ENCODE measurements around the gene SYNE2.

Gene SYNE2

GRCh38 chr14:64212666-64213065 is 359.9 kb downstream of the SYNE2 start:
- no peak for FAIRE-seq
- DNase-seq (ENCODE audit: low spot score), result no peak

DNA sequence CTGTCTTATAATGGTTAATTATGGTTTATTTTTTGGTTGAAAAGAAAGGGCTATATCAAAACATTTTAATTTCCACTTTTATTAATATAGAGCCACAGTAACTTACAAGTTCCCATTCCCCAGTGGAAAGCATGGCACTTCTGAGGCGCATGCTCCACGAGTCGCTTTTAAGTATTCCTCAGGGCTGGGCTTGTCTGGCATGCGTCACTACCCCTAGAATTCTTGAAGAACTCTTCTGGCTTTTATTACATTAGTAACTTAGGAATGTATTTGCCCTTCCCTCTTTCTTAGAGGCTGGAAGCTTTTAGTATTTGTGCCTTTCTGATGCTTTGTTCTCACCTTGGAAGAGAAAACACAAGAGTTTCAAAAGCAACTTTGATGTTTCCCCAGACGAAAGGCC is 360.3 kb downstream of the SYNE2 start:
- DNase-seq (ENCODE audit: low spot score) (no peak), FAIRE-seq (no peak)

DNA sequence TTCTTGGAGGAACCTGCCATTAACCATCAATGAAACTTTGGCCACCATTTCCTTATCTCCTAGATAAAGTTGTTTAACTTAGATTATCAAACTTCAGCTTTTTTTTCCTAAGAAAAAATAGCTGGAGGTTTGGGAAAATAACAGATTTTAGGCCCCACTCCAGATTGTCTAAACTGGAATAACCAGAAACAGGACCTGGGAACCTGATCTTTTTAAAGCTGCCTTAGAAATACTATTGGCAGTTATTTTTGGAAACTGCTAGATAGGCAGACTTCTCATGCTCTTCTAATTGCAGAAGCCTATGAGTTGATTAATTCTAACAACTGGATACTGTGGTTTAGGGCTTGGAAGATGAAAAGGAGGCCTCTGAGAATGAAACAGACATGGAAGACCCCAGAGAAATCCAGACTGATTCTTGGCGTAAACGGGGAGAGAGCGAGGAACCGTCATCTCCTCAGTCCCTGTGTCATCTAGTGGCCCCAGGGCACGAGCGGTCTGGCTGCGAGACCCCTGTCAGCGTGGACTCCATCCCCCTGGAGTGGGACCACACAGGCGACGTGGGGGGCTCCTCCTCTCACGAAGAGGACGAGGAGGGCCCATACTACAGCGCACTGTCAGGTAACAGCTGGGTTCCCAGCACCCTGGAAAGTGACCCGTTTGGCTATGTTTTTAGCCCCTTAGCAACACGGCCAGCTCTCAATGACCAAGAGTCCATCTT is 361.2 kb downstream of the SYNE2 start:
- no peak for DNase-seq (ENCODE audit: low spot score)
- FAIRE-seq, result no peak

GRCh38 chr14:64215274-64215673 is 362.5 kb downstream of the SYNE2 start:
- no peak for DNase-seq (ENCODE audit: low spot score)

DNA sequence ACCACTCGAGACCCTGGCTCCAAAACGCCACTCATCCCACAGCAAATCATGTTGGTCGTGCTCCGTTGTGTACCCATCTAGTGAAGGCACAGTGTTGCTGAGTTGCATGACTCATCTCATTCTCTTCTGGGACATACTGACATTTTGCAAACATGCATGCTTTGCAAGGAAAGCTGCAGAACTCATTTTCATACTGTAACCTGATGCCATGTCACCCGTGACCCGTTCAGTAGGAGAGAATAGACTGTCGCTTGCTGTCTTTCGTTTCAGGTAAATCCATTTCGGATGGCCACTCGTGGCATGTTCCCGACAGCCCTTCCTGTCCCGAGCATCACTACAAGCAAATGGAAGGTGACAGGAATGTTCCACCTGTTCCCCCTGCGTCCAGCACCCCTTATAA is 363.2 kb downstream of the SYNE2 start:
- FAIRE-seq (no peak), DNase-seq (ENCODE audit: low spot score) (no peak)

More at GRCh38 chr14:64215274-64215673, 362.5 kb downstream of the SYNE2 start:
- FAIRE-seq, result no peak

GRCh38 chr14:64217308-64217707 is 364.5 kb downstream of the SYNE2 start:
- no peak for FAIRE-seq
- no peak for DNase-seq (ENCODE audit: low spot score)

DNA sequence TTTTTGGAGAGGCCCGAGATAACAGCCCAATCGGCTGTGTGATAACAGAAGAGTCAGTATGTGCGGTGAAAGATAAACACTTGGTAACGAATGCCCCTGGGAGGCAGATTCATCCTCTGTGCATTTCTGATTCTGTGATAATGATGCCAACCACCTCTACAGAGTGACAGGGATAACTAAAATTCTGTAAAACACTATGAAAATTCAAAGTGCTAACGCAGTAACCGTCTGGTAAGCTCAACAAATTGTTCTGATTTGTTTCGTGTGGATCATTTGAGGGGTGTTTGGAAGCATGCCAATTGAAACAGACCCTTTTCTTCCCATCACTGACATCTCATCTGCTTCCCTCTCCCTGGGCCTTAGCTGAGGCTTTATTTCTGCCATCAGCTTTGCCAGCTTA is 365.0 kb downstream of the SYNE2 start:
- FAIRE-seq (no peak), DNase-seq (ENCODE audit: low spot score) (no peak)

DNA sequence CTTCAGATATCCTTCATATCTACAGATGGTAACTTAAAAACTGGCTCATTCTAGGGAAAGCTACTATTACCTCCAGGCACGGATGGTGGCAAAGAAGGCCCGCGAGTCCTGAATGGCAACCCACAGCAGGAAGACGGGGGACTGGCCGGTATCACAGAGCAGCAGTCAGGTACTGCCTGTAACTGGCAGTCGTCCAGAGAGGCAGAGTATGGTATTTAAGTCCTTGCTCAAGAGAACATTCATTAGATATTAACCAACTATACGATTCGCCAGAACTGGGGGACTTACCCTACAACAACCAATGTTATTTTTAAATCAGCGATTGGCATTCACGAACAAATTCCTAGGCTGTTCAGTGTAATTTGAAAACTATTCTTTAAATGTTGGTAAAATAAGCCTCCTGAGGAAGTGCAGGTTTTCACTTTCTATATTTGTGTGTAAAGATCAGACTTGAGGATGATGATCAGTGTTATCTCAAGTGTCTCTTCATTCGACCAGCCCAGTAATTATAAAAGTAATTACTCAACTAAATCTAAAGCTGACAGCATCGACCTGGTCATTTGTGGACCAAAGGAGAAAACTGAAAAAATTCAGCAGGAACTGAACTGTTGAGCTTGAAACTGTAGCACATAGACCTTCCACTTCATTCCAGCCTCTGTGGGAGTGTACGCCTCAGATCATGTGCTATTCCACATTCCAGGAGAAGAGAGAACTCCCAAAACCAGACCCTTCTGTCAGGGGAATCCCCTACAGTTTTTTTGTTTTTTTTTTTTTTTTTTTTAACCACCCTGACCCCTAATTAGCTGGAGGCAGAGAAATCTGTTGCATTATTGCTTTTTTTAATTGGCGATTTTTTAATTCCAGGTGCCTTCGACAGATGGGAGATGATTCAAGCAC is 365.8 kb downstream of the SYNE2 start:
- DNase-seq (ENCODE audit: low spot score) (no peak), FAIRE-seq (no peak)

- DNase-seq (ENCODE audit: low spot score) (no peak), FAIRE-seq (no peak)
These were observed 367.3 kb downstream of the SYNE2 start for GRCh38 chr14:64220056-64220455.

DNA sequence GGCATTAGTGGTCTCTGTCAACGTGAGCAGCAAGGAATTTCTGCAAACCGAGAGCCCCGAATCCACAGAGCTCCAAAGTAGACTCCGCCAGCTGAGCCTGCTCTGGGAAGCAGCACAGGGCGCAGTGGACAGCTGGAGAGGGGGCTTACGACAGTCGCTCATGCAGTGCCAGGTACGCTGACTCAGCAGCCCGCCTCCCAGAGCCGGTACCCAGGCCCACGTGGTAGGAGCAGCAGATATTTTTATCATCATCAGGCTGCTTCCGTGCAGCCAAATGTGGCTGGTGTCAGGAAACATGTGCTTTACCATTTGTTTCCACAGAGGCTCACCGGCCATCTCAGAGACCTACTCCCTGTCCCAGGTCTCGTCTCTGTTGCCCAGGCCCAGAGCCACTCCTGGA is 367.7 kb downstream of the SYNE2 start:
- FAIRE-seq (no peak), DNase-seq (ENCODE audit: low spot score) (no peak)

- no peak for FAIRE-seq
- no peak for DNase-seq (ENCODE audit: low spot score)
These were observed 368.7 kb downstream of the SYNE2 start for GRCh38 chr14:64221391-64222003.

- no peak for DNase-seq (ENCODE audit: low spot score)
- FAIRE-seq, result no peak
These were observed 372.4 kb downstream of the SYNE2 start for GRCh38 chr14:64225151-64225757.

- FAIRE-seq, result no peak
These were observed 375.1 kb downstream of the SYNE2 start for GRCh38 chr14:64227856-64228255.

DNA sequence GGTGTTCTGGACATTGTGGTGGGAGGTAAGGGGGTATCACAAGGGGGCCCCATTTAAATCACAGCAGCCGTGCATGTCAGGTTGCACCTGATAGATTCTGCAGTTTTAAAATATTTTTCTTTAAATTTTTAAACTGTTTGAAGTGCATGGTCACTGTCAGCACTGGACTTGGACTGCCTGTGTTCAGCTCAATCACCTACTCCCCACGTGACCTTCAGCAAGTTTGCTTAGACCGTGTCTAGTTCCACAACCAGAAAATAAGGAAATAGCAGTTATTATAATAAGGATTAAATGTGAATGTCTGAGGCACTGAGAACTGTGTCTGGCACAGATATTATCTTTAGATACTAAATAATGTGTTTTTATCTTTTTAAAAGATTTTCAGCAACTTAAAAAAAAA is 376.7 kb downstream of the SYNE2 start:
- DNase-seq (ENCODE audit: low spot score) (no peak), FAIRE-seq (no peak)

More at GRCh38 chr14:64227856-64228255, 375.1 kb downstream of the SYNE2 start:
- no peak for DNase-seq (ENCODE audit: low spot score)

- peak; percentile 22 for FAIRE-seq
- peak; percentile 39 for DNase-seq (ENCODE audit: low spot score)
These were observed 379.5 kb downstream of the SYNE2 start for GRCh38 chr14:64232095-64232838.

DNA sequence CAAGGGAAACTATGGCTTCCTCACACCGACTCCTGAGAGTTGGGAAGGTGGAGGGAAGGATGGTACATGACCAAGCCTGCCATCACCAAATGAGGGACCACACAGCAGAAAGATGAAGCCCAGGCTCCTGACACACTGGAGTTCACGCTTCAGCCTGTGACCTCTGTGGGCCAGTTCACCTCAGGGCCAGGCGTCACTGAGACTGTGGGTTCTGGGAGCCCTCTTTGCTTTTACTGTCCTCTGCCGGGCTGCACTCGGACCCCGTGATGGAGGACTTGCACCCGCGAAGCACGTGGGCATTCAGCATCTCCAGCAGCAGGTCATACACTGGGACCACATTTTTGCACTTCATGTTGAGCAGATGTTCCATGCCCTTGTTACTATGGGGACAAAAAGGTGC is 380.1 kb downstream of the SYNE2 start:
- DNase-seq (ENCODE audit: low spot score) (no peak), FAIRE-seq (no peak)

DNA sequence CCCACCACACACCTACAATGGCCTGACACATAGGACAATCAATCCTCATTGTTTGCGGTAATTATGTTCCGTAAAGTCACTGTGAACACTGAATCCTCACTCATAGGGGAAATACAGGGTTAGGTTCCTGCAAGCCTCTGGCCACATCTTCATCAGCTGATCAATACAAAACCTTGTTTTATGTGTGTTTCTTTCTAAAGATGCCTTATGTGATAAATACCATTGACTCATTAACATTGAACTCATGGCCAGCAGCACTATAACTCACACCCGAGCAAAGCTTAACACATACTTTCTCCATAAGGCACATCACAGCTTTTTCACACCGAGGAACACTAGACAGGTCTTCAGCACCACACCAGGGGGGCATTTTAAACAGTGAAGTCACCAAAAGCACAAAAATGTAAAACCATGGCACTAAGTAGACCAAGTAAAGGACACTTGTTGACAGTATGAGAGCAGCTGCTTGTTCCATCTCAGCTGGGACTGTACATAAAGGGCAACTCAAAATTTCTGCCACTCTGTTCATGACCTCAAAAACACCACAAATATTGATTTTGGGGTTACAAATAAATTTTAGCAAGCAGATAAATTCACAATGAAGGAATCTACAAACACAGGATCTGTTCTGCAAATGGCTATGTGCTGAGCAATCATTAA is 380.9 kb downstream of the SYNE2 start:
- DNase-seq (ENCODE audit: low spot score), result no peak
- FAIRE-seq, result no peak

DNA sequence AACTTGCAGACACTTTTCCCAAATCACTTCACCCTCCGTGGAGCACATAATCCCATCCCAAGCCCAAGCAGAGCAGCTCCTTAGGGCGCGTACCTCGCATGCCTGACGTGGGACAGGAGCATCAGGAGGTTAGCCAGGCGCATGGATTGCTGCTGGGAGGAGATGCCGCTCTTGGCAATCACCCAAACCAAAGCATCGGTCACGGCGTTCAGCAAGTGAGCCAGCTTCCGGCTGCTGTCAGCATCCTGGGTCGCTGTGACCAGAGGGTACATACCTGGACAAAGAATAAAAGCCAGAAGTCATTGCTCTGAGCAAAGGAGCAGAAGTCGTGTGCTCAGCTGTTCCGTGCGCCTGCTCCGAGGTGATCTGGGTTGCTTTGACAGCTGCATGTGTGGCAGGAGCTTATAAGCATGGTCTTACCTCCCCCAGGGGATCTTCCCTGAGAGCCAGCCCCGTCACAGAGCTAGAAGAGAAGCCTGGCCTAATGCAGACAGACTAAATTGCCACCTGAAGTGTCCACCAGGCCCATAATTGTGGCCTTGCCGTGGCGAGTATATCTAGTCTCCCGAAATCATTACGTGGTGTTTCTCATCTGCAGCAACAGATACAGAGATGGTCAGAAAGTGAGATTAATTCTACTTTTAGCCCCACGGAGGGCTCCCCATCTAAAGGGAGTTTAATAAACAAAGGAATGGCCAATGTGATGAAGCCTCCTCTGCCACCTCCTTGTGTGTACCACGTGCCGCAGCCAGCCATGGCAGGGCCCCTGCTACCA is 382.3 kb downstream of the SYNE2 start:
- FAIRE-seq (no peak), DNase-seq (ENCODE audit: low spot score) (peak; percentile 25)
